ENCODE results near the gene NR2E3.

- no peak for TF ChIP-seq CTCF (IDR thresholded peaks at IDR 0.05 in 4 of 5, conservative IDR thresholded peaks at IDR 0.05 in 1 of 5)
- TF ChIP-seq POLR2A (IDR thresholded peaks at IDR 0.05) = no peak
Measured at GRCh38 chr15:71779073-71779797, 31.1 kb upstream of the NR2E3 start.

All from gastrocnemius medialis (tissue), 4 donors.